ENCODE data around the gene HERPUD1. TPM values are rescaled to one million over a fixed set of nuclear protein-coding genes. Genes with fewer than 3 reads are reported as not detected.

HERPUD1 gene
- total and polyA plus RNA-seq, 2 of the 8 experiments (the other 6 are each of a cell fraction or from before 2014, with no cell fraction given) = 23.3 to 34.7 TPM

GRCh38 chr16:56950051-56950450 is 18.1 kb downstream of the HERPUD1 start (continued):
- TF ChIP-seq TBP (IDR thresholded peaks at IDR 0.05; ENCODE audit: low read depth, low read length) = no peak
- TF ChIP-seq BRCA1 (IDR thresholded peaks at IDR 0.05; ENCODE audit: low read depth, low read length) = no peak
- no peak for TF ChIP-seq KDM1A (IDR thresholded peaks at IDR 0.05; ENCODE audit: borderline replicate concordance, low read length)
